22Rv1 (cell line): ENCODE measurements around the gene ZBTB6.

ENCODE experiments used
- CTCF ChIP-seq: fragments of 450-650 bp; IDR thresholded peaks from 2 replicates; pipeline ENCODE4 v1.5.1; 2017; ENCODE audit warnings: mild to moderate bottlenecking
- ZFX ChIP-seq: fragments of 450-650 bp; IDR thresholded peaks from 2 replicates; pipeline ENCODE4 v1.6.1; 2017; ENCODE audit warnings: antibody characterized with exemption, borderline replicate concordance

- TF ChIP-seq CTCF (no peak), ZFX (no peak)
These were observed at the start of gene ZBTB6 for GRCh38 chr9:122912964-122913673.
